ENCODE measurements around the gene BNIP3. TPM values are rescaled to one million over a fixed set of nuclear protein-coding genes. Genes with fewer than 3 reads are reported as not detected.

The BNIP3 gene
- polyA plus RNA-seq, 3 donors = 3.2 to 7.2 (median 4.6) TPM

- Histone ChIP-seq H2AFZ (ENCODE audit: insufficient read depth, low read depth, low read length, poor library complexity, severe bottlenecking) (no peak overlapping the region), H3K9me3 (replicated peaks in 1 of 2; ENCODE audit: control insufficient read depth in 1 of 2, insufficient read depth in 1 of 2, low read length in 2 of 2) (no peaks in the 10 kb centered on the region), H3K4me1 (ENCODE audit: control insufficient read depth in 1 of 2, insufficient read depth in 2 of 2, low read length in 2 of 2) (no peaks in the 10 kb centered on the region), H3K36me3 (replicated peaks in 1 of 2; ENCODE audit: control insufficient read depth in 1 of 2, insufficient read depth in 2 of 2, low read length in 2 of 2) (peaks cover 11 to 23% of the 10 kb centered on the region in 2 donors), H3K79me2 (ENCODE audit: insufficient read depth, low read length) (no peaks in the 10 kb centered on the region), H3K9ac (ENCODE audit: insufficient read depth, low read length, poor library complexity, severe bottlenecking) (no peak overlapping the region), H3K4me3 (replicated peaks in 1 of 3; ENCODE audit: low read depth in 2 of 3, low read length in 3 of 3) (no peak overlapping the region), H3K4me2 (replicated peaks; ENCODE audit: extremely low read depth, low read length, poor library complexity, severe bottlenecking) (no peak overlapping the region), H3K27ac (ENCODE audit: low read depth in 1 of 2, low read length in 2 of 2) (no peak overlapping the region), H3K27me3 (ENCODE audit: control insufficient read depth in 2 of 2, insufficient read depth in 2 of 2, low read length in 2 of 2) (no peaks in the 10 kb centered on the region), H4K20me1 (ENCODE audit: insufficient read depth, low read length) (no peaks in the 10 kb centered on the region)
- no peak overlapping the region for H3K4me3 Mint-ChIP-seq
- WGBS (ENCODE audit: insufficient coverage) = 98% methylated on average over 13 of the region's 13 CpGs
- peaks cover 33 to 58% of the 10 kb centered on the region in 2 donors for H3K36me3 Mint-ChIP-seq
- intact Hi-C loops (cut with micrococcal nuclease) = no loop called here
- no peak for TF ChIP-seq CTCF (IDR thresholded peaks at IDR 0.05)
- peaks cover 1 to 2% (median 2%) of the 10 kb centered on the region in 3 donors for H3K27me3 Mint-ChIP-seq (ENCODE audit: low read depth in 3 of 3)
- H3K4me1 Mint-ChIP-seq = no peaks in the 10 kb centered on the region
- no peak for DNase-seq
- H3K27ac Mint-ChIP-seq = peak overlapping the region in 1 of 7 donors; percentile 3
- no peaks in the 10 kb centered on the region for H3K9me3 Mint-ChIP-seq
These were observed 12.8 kb downstream of the BNIP3 start for GRCh38 chr10:131968949-131969348.

- no peak overlapping the region for H3K9ac ChIP-seq (ENCODE audit: insufficient read depth, low read length, poor library complexity, severe bottlenecking)
- H3K79me2 ChIP-seq (ENCODE audit: insufficient read depth, low read length) = no peaks in the 10 kb centered on the region
- Mint-ChIP-seq H3K9me3 (peaks cover 0 to 3% (median 0%) of the 10 kb centered on the region in 7 donors), H3K36me3 (peaks cover 25 to 51% of the 10 kb centered on the region in 2 donors), H3K27ac (no peak overlapping the region), H3K27me3 (ENCODE audit: low read depth in 3 of 3) (peaks cover 0 to 4% (median 2%) of the 10 kb centered on the region in 3 donors), H3K4me1 (no peaks in the 10 kb centered on the region), H3K4me3 (no peak overlapping the region)
- no peak for DNase-seq
- H3K27me3 ChIP-seq (ENCODE audit: control insufficient read depth in 2 of 2, insufficient read depth in 2 of 2, low read length in 2 of 2) = no peaks in the 10 kb centered on the region
- H3K4me2 ChIP-seq (replicated peaks; ENCODE audit: extremely low read depth, low read length, poor library complexity, severe bottlenecking) = no peak overlapping the region
- no peak for TF ChIP-seq CTCF (IDR thresholded peaks at IDR 0.05)
- intact Hi-C loops (cut with micrococcal nuclease) = no loop called here
- H3K4me1 ChIP-seq (ENCODE audit: control insufficient read depth in 1 of 2, insufficient read depth in 2 of 2, low read length in 2 of 2) = no peaks in the 10 kb centered on the region
- no peaks in the 10 kb centered on the region for H4K20me1 ChIP-seq (ENCODE audit: insufficient read depth, low read length)
- H2AFZ ChIP-seq (ENCODE audit: insufficient read depth, low read depth, low read length, poor library complexity, severe bottlenecking) = no peak overlapping the region
- H3K4me3 ChIP-seq (replicated peaks in 1 of 3; ENCODE audit: low read depth in 2 of 3, low read length in 3 of 3) = no peak overlapping the region
- H3K9me3 ChIP-seq (replicated peaks in 1 of 2; ENCODE audit: control insufficient read depth in 1 of 2, insufficient read depth in 1 of 2, low read length in 2 of 2) = no peaks in the 10 kb centered on the region
- 100% methylated on average over 4 of the region's 9 CpGs for WGBS (ENCODE audit: insufficient coverage)
- H3K27ac ChIP-seq (ENCODE audit: low read depth in 1 of 2, low read length in 2 of 2) = no peak overlapping the region
- peaks cover 13 to 17% of the 10 kb centered on the region in 2 donors for H3K36me3 ChIP-seq (replicated peaks in 1 of 2; ENCODE audit: control insufficient read depth in 1 of 2, insufficient read depth in 2 of 2, low read length in 2 of 2)
These were observed 17.4 kb downstream of the BNIP3 start for GRCh38 chr10:131964298-131964697.

Data from CD14-positive monocyte (primary cell).